Measurements from ENCODE around the gene CACNB4.

CACNB4 gene

GRCh38 chr2:151844211-151844896, 254.5 kb downstream of the CACNB4 start:
- no peak for DNase-seq

GRCh38 chr2:151843691-151844061, 255.2 kb downstream of the CACNB4 start:
- no peak for DNase-seq

DNA sequence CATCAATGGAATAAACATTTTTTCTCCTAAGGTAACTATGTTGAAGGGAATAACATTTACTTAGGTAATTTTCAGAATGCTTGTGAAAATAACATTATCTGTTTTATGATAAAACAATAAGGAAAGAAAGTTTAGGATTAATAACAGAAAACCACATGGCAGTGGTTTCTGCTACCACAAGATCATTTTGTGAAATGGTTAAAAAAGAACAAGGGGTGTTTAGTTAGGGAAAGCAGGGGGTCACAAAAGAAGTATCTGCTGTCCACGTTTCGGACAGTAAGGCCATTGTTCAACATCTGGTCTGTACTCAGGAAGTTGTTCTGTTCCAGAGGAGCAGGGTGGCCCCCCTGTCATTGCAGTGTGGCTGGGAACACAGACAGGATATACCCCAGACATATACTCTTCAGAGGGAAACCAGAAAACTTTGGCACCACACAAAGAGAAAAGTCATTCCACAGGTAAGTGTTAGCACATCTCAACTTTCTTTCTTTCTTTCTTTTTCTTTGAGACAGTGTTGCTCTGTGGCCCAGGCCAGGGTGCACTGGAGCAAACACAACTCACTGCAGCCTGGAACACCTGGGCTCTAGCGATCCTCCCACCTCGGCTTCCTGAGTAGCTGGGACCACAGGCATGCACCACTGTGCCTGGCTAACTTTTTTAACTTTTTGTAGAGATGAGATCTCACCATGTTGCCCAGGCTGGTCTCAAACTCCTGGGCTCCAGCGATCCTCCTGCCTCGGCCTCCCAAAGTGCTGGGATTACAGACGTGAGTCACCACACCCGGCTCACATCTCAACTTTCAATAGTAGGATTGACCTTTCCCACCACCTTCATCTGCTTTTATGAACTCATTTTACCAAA, 255.8 kb downstream of the CACNB4 start:
- DNase-seq: no peak

- no peak for DNase-seq
These were observed 257.8 kb downstream of the CACNB4 start for GRCh38 chr2:151841047-151841424.

GRCh38 chr2:151840216-151841046, 258.4 kb downstream of the CACNB4 start:
- DNase-seq: no peak

DNA sequence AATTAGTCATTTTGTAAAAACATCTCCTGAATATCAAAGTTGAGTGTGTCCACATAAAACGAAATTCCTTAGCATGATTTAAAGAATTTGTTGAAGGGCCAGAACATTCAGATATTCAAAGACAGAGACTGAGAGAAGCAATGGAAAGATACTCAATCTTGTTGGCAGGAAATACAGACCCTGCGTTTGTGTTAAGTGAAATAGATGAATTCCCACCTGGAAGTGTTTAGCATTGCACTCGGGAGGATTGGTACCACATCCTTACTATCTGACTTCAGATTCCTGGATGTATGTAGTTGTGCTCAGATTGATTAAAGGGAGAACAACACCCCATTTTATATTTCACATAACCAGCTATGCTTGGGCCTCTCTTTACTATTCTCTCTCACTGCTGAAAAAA, 260.9 kb downstream of the CACNB4 start:
- DNase-seq: no peak

DNA sequence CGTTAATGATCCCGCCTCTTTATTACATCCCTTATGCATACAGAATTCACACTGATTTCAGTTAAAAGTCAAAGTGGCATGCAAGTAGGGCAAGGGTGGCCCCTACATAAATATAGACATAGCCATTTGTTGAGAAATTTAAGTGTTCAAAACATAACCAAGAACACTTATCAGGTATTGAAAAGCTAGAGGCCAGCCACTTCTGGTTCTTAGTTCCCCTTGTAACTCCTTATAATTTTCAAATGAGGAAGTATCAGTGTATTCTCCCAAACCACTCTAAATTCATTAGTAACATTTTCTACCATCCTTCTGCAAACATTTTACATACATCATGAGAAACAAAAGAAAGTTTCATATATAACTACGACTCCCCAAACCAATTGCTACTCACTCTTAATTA, 264.9 kb downstream of the CACNB4 start:
- peak; percentile 42 for DNase-seq

DNA sequence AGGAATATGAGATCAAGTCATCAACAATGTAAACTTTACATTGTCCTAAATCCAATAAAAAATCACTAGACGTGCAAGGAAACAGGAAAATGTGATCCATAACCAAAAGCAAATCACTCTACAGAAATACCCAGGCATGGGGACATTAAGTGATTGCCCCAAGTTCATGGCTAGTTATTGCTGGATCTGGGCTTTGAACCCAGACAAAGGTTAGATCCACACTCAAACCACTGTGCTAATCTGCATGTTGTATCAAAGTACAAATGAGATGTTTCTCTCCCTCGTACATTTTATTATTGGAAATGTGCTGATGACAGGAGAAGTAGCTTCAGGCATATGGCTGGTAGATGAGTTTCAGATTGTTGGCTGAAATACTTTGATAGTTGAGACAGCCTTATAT, 267.9 kb downstream of the CACNB4 start:
- DNase-seq: no peak

DNA sequence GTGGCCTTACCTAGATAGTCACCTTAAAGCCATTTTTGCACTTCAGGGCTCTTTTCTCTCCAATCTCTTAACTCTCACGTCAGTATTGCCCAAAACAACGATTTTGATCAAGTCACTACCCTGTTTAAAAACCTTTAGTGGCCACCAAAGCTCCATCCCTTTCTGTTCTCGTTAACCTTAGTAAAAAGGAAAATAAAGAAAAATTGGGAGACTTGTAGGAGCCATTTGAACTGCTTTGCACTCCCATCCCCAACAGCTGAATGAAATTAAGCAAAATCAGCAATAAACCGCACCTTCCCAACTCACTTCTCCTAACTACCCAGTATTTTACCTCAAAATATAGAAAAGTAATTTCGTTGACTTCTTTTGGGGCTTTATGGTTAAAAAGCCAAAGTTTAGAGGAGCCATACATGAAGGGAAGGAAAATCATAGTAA, 269.9 kb downstream of the CACNB4 start:
- DNase-seq: no peak

DNA sequence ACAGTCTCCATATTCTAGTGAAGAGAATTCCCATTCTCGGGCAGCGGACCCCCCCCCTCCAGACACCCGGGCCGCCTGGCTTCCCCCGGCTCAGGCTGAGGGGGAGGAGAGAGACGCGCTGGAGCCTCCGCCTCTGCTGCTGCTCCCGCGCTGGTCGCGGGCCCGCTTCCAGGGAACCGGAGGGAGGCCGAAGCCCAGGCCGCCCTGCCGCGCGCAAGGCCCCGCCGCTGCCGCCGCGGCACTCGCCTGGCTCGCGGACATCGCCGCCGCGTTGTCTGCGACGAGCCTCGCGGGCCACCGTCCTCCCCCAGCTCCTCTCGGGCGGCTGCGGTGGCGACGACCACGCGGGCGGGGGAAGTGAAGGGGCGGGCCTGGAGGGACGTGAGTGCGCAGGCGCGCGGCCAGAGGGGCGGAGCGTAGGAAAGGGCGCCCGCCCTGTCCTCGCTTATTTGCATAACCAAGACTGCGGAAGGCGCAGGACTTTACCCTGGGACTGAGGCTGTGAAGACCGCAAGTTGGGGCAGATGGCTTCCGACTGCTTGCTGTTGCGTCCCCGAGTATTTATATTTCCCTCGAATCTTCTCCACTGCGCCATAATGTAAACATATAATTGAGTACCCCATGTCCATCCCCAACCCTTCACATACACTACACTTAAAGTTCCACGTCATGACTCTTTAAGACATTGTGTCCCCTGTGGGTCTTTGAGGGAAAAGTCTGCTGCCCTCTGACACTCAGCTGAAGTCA, 270.5 kb downstream of the CACNB4 start, which contains the start of gene ARL5A:
TSS of gene ARL5A (minus strand) at position 279 of the 747 bp plus-strand sequence. CDS start at position 34, 245 bp downstream.
- peak; percentile 96 for DNase-seq

GRCh38 chr2:151827564-151828142, 271.2 kb downstream of the CACNB4 start:
- DNase-seq: peak; percentile 56

GRCh38 chr2:151826737-151827157, 272.1 kb downstream of the CACNB4 start:
- DNase-seq: peak; percentile 68

GRCh38 chr2:151824886-151825285, 274.0 kb downstream of the CACNB4 start:
- DNase-seq: no peak

- DNase-seq: peak; percentile 25
These were observed 275.2 kb downstream of the CACNB4 start for GRCh38 chr2:151823651-151824050.

GRCh38 chr2:151819920-151820319, 278.9 kb downstream of the CACNB4 start:
- no peak for DNase-seq

DNA sequence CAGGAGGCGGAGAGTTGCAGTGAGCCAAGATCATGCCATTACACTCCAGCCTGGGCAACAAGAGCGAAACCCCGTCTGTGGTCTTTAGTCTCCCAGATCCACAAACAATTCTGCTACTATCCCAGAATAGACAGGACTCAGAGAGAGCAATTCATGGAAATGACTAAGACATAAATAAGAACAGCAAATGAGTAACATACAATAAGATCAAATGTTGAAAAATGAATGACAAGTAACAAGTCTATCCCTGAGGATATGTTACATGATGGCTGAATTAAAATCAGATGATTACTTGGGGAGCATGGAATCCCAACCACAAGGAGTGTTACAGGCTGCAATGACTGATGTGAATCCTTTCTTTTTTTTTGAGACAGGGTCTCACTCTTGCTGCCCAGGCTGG, 280.9 kb downstream of the CACNB4 start:
- no peak for DNase-seq

- DNase-seq: no peak
These were observed 282.0 kb downstream of the CACNB4 start for GRCh38 chr2:151816843-151817242.

DNA sequence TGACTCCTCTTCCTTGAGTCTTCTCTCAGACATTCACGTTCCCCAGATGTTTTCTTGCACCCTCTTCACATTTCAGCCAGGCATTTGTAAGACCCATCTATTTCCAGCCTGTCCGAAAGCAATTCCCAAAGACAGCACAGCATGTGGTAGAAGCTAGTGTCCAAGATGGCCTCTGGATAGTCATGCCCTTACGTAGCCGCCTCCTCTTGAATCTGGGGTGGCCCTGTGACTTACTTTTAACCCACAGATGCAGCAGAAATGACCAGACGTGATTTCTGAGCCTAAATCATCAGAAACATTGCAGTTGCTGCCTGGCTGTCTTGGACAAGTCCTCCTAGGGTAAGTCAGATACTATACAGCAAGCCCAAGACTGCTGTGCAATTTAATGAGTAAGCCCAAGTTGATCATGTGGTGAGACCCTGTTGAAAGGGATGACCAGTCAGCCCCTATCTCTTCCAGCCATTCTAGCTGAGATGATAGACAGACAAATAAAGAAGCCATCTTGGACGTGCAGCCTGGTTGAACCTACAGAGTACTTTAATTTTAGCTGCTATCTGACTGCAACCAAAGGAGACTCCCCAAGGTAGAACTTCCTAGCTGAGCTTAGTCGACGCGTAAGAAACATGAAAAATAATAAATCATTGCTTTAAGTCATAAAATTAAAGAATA, 282.9 kb downstream of the CACNB4 start:
- no peak for DNase-seq

GRCh38 chr2:151810489-151810888, 288.4 kb downstream of the CACNB4 start:
- no peak for DNase-seq

GRCh38 chr2:151809073-151809383, 289.8 kb downstream of the CACNB4 start:
- DNase-seq: no peak

- peak; percentile 67 for DNase-seq
These were observed 290.4 kb downstream of the CACNB4 start for GRCh38 chr2:151808258-151809072.

All from hematopoietic multipotent progenitor cell treated with erythropoietin and hydrocortisone succinate and interleukin-3 and kit ligand, for 6 days (in vitro differentiated cells).